ENCODE data around the gene CSRNP3. TPM values are rescaled to one million over a fixed set of nuclear protein-coding genes. Genes with fewer than 3 reads are reported as not detected.

CSRNP3 gene
- total RNA-seq, 1 experiment from 2014 or later: 0.05 TPM

GRCh38 chr2:165634282-165634681 is 164.8 kb downstream of the CSRNP3 start:
- H2AFZ ChIP-seq (ENCODE audit: low read depth, low read length, poor library complexity, severe bottlenecking): no peak overlapping the region
- no peaks in the 10 kb centered on the region for H3K4me1 ChIP-seq (ENCODE audit: control insufficient read depth in 1 of 2, insufficient read depth in 2 of 2, low read length in 2 of 2)
- RAD21 ChIA-PET (ENCODE audit: low non-redundant PET in 1 of 2, low total read pairs in 2 of 2, uncharacterized antibody in 2 of 2, unreplicated experiment in 2 of 2): no interaction called here
- H3K4me3 ChIP-seq (replicated peaks in 1 of 2; ENCODE audit: low read depth in 1 of 2, low read length in 2 of 2): no peak overlapping the region
- H3K9ac ChIP-seq (ENCODE audit: low read length): no peak overlapping the region
- POLR2A ChIA-PET: no interaction called here
- CTCF ChIA-PET: no interaction called here
- H4K20me1 ChIP-seq (ENCODE audit: insufficient read depth): no peaks in the 10 kb centered on the region
- no peak for TF ChIP-seq ZFX (IDR thresholded peaks at IDR 0.05)
- ATAC-seq: no peak
- no peak for DNase-seq (ENCODE audit: low read depth, low spot score)
- no peak overlapping the region for H3K27ac ChIP-seq (ENCODE audit: low read depth, low read length)
- no peak overlapping the region for H3K4me2 ChIP-seq (ENCODE audit: low read length)
- H3K27me3 ChIP-seq (ENCODE audit: insufficient read depth, low read length): peaks cover 12% of the 10 kb centered on the region; the same call in 1 of the 2 replicates
- no peaks in the 10 kb centered on the region for H3K79me2 ChIP-seq (ENCODE audit: insufficient read depth, low read length)
- H3K9me2 ChIP-seq (ENCODE audit: insufficient read depth): no peaks in the 10 kb centered on the region
- BruUV-seq (replicated peaks): no TSS peak
- H3K9me3 ChIP-seq (ENCODE audit: control insufficient read depth in 1 of 2, insufficient read depth in 1 of 2, low read depth in 1 of 2, low read length in 2 of 2): no peaks in the 10 kb centered on the region
- no peaks in the 10 kb centered on the region for H3K36me3 ChIP-seq (ENCODE audit: control insufficient read depth in 1 of 2, insufficient read depth in 2 of 2, low read length in 2 of 2)
- intact Hi-C loops (cut with micrococcal nuclease): no loop called here

- intact Hi-C loops (cut with micrococcal nuclease): no loop called here
- Histone ChIP-seq H2AFZ (ENCODE audit: low read depth, low read length, poor library complexity, severe bottlenecking) (no peak overlapping the region), H3K27me3 (ENCODE audit: insufficient read depth, low read length) (peaks cover 16% of the 10 kb centered on the region; the same call in 1 of the 2 replicates), H3K27ac (ENCODE audit: low read depth, low read length) (no peak overlapping the region), H3K36me3 (ENCODE audit: control insufficient read depth in 1 of 2, insufficient read depth in 2 of 2, low read length in 2 of 2) (no peaks in the 10 kb centered on the region), H3K9me3 (ENCODE audit: control insufficient read depth in 1 of 2, insufficient read depth in 1 of 2, low read depth in 1 of 2, low read length in 2 of 2) (no peaks in the 10 kb centered on the region), H3K9me2 (ENCODE audit: insufficient read depth) (no peaks in the 10 kb centered on the region), H3K4me3 (replicated peaks in 1 of 2; ENCODE audit: low read depth in 1 of 2, low read length in 2 of 2) (no peak overlapping the region), H4K20me1 (ENCODE audit: insufficient read depth) (no peaks in the 10 kb centered on the region), H3K4me1 (ENCODE audit: control insufficient read depth in 1 of 2, insufficient read depth in 2 of 2, low read length in 2 of 2) (no peaks in the 10 kb centered on the region), H3K79me2 (ENCODE audit: insufficient read depth, low read length) (no peaks in the 10 kb centered on the region), H3K9ac (ENCODE audit: low read length) (no peak overlapping the region), H3K4me2 (ENCODE audit: low read length) (no peak overlapping the region)
- BruUV-seq (replicated peaks): no TSS peak
- ChIA-PET CTCF (no interaction called here), POLR2A (no interaction called here), RAD21 (ENCODE audit: low non-redundant PET in 1 of 2, low total read pairs in 2 of 2, uncharacterized antibody in 2 of 2, unreplicated experiment in 2 of 2) (no interaction called here)
- DNase-seq (ENCODE audit: low read depth, low spot score): no peak
- no peak for ATAC-seq
- TF ChIP-seq ZNF274 (IDR thresholded peaks at IDR 0.05; ENCODE audit: low read depth, low read length) (no peak), SIN3A (IDR thresholded peaks at IDR 0.05; ENCODE audit: low read depth) (no peak), JUND (IDR thresholded peaks at IDR 0.05) (no peak), ZBTB33 (IDR thresholded peaks at IDR 0.05; ENCODE audit: extremely low read depth, insufficient replicate concordance, low read length) (no peak), POLR2AphosphoS5 (IDR thresholded peaks at IDR 0.05; ENCODE audit: low read depth, low read length) (no peak), ATF3 (IDR thresholded peaks at IDR 0.05) (no peak), ELF1 (IDR thresholded peaks at IDR 0.05; ENCODE audit: borderline replicate concordance, low read depth) (no peak), REST (IDR thresholded peaks at IDR 0.05; ENCODE audit: low read depth) (no peak), CBX3 (IDR thresholded peaks at IDR 0.05; ENCODE audit: low read depth) (no peak), MAX (IDR thresholded peaks at IDR 0.05) (no peak), CTCF (IDR thresholded peaks at IDR 0.05 in 2 of 3, conservative IDR thresholded peaks at IDR 0.05 in 1 of 3; ENCODE audit: borderline replicate concordance in 1 of 3, insufficient read depth in 1 of 3, low read depth in 2 of 3, low read length in 2 of 3) (no peak), YY1 (IDR thresholded peaks at IDR 0.05; ENCODE audit: extremely low read depth, insufficient replicate concordance, low read depth, low read length) (no peak)
Measured at GRCh38 chr2:165634855-165635254, 165.4 kb downstream of the CSRNP3 start.
